ENCODE data around the gene CPT1A.

DNA sequence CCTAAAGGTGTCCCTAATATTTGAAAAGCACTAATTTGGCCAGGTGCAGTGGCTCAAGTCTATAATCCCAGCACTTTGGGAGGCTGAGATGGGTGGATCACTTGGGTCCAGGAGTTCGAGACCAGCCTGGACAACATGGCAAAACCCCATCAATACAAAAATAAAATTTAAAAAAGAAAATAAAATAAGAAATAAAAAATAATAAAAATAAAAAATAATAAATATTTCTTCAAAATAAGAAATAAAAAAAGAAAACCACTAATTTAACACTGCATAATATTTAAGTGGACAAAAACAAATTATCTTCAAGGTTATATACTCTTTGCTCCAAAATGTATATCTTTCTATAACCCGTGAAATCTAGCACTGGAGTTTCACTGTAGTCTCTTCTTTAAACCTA lies 32.9 kb downstream of the CPT1A start:
- TF ChIP-seq EZH2 (IDR thresholded peaks at IDR 0.05; ENCODE audit: low read length) = no peak
- TF ChIP-seq CTCF (optimal IDR thresholded peaks at IDR 0.05 in 1 of 3, IDR thresholded peaks at IDR 0.05 in 1 of 3, conservative IDR thresholded peaks at IDR 0.05 in 1 of 3; ENCODE audit: extremely low read depth in 1 of 3, insufficient read depth in 2 of 3, low read length in 3 of 3) = no peak
